HL-60/S4 (cell line): ENCODE data around the gene IL34.

ENCODE experiments used
- in situ Hi-C: fragments of 300-500 bp; cut with MboI; formaldehyde crosslinking; loops from 2 replicates; pipeline ENCODE4 v1.14.3; 2022; ENCODE audit warnings: low sequenced_read_pairs

The IL34 gene

GRCh38 chr16:70656712-70657263 is 10.4 kb downstream of the IL34 start:
- in situ Hi-C loops = no loop called here

GRCh38 chr16:70657956-70658355 is 11.6 kb downstream of the IL34 start:
- in situ Hi-C loops = no loop called here

GRCh38 chr16:70658921-70659320 is 12.6 kb downstream of the IL34 start:
- in situ Hi-C loops = no loop called here

- in situ Hi-C loops = no loop called here
Observed at GRCh38 chr16:70659546-70659945, 13.2 kb downstream of the IL34 start.

GRCh38 chr16:70659953-70660671 is 13.8 kb downstream of the IL34 start:
- in situ Hi-C loops = no loop called here

GRCh38 chr16:70660672-70661350 is 14.5 kb downstream of the IL34 start:
- in situ Hi-C loops = no loop called here

- in situ Hi-C loops = no loop called here
Observed at GRCh38 chr16:70661534-70661917, 15.2 kb downstream of the IL34 start.

- in situ Hi-C loops = no loop called here
Observed at GRCh38 chr16:70661918-70662641, 15.7 kb downstream of the IL34 start.

GRCh38 chr16:70662991-70663523 is 16.7 kb downstream of the IL34 start:
- in situ Hi-C loops = no loop called here

- in situ Hi-C loops = no loop called here
Observed at GRCh38 chr16:70663524-70664324, 17.4 kb downstream of the IL34 start.

- in situ Hi-C loops = no loop called here
Observed at GRCh38 chr16:70664325-70665112, 18.2 kb downstream of the IL34 start.

- in situ Hi-C loops = no loop called here
Observed at GRCh38 chr16:70665113-70665694, 18.8 kb downstream of the IL34 start.

GRCh38 chr16:70665806-70666735 is 19.7 kb downstream of the IL34 start:
- in situ Hi-C loops = no loop called here

- in situ Hi-C loops = loop anchor here (10.0 kb wide), 1 partner anchor 105 kb away; no protein-coding TSS in a partner anchor
Observed at GRCh38 chr16:70670175-70670574, 23.8 kb downstream of the IL34 start.

GRCh38 chr16:70670938-70671337 is 24.6 kb downstream of the IL34 start:
- in situ Hi-C loops = loop anchor here (10.0 kb wide), 1 partner anchor 104 kb away; no protein-coding TSS in a partner anchor

- in situ Hi-C loops = loop anchor here (10.0 kb wide), 1 partner anchor 100 kb away; no protein-coding TSS in a partner anchor
Observed at GRCh38 chr16:70674221-70675014, 28.1 kb downstream of the IL34 start.

GRCh38 chr16:70675851-70676513 is 29.6 kb downstream of the IL34 start:
- in situ Hi-C loops = loop anchor here (10.0 kb wide), 1 partner anchor 99 kb away; no protein-coding TSS in a partner anchor
